ENCODE results near the gene SIRPA.

DNA sequence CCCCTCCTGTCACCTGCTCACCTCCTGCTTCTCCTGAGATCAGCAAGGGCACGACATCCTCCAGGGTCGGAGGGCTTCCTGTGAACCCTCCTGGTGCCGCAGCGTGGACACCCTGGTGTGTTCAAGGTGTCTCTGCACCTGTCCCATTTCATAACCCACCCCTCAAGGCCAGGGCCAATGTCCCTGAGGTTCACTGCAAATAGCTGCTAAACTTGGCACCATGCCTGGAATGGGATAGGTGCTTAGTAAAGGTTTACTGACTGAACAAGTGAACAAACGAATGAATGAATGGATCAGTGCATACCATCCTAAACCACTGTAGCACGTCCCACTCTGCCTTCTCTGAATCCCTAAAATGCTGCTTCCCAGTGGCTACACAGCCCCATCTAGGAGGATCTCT is 35.0 kb downstream of the SIRPA start:
- TF ChIP-seq EZH2 (IDR thresholded peaks at IDR 0.05; ENCODE audit: low read length, missing control alignments) = no peak
- TF ChIP-seq, protein P1, sequence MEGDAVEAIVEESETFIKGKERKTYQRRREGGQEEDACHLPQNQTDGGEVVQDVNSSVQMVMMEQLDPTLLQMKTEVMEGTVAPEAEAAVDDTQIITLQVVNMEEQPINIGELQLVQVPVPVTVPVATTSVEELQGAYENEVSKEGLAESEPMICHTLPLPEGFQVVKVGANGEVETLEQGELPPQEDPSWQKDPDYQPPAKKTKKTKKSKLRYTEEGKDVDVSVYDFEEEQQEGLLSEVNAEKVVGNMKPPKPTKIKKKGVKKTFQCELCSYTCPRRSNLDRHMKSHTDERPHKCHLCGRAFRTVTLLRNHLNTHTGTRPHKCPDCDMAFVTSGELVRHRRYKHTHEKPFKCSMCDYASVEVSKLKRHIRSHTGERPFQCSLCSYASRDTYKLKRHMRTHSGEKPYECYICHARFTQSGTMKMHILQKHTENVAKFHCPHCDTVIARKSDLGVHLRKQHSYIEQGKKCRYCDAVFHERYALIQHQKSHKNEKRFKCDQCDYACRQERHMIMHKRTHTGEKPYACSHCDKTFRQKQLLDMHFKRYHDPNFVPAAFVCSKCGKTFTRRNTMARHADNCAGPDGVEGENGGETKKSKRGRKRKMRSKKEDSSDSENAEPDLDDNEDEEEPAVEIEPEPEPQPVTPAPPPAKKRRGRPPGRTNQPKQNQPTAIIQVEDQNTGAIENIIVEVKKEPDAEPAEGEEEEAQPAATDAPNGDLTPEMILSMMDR (conservative IDR thresholded peaks at IDR 0.05 in 1 of 2, IDR thresholded peaks at IDR 0.05 in 1 of 2; ENCODE audit: low read depth in 1 of 2, low read length in 2 of 2) = no peak

Measured in fibroblast of lung (primary cell).